B cell (primary cell): ENCODE results near the gene ST8SIA3. TPM values are rescaled to one million over a fixed set of nuclear protein-coding genes. Genes with fewer than 3 reads are reported as not detected.

Source experiments
- ATAC-seq: fragments of 200-7000 bp; cut with Tn5 transposase; one replicate; pipeline ENCODE4 v1.10.0; 2021; ENCODE audit warnings: low read depth, mild to moderate bottlenecking, moderate number of reproducible peaks, moderate library complexity
- CTCF ChIA-PET: fragments of 350-600 bp; sonication (Branson Sonifier 250); formaldehyde crosslinking; loops from one replicate; lab custom pipeline; 2021; ENCODE audit warnings: antibody characterized with exemption, inconsistent platforms; lab: Charles Lee
- POLR2A ChIA-PET: fragments of 350-600 bp; sonication (Branson Sonifier 250); formaldehyde crosslinking; loops from one replicate; lab custom pipeline; 2021; ENCODE audit warnings: antibody characterized with exemption; lab: Charles Lee
- DNase-seq: peaks from one replicate; pipeline ENCODE4 v3.0.0; 2013
- H2AFZ ChIP-seq: 2 replicates; pipeline ENCODE4 v1.6.1; 2012; ENCODE audit warnings: mild to moderate bottlenecking, low read depth, low read length; ENCODE audit not compliant: insufficient read depth, poor library complexity, severe bottlenecking
- H3K27ac ChIP-seq, 2 donors: 1 replicate in 1 of 2; 2 replicates in 1 of 2; pipeline ENCODE4 v1.5.1; 2012 to 2013; ENCODE audit warnings: low read length in 2 of 2, mild to moderate bottlenecking in 2 of 2, moderate library complexity in 1 of 2
- H3K27me3 ChIP-seq, 4 experiments: fragments of 200-600 bp in 1 of 4; sonication (generic) in 1 of 4; replicated peaks in 1 of 4; 1 replicate in 2 of 4; 2 replicates in 2 of 4; pipeline versions ENCODE4 v1.6.1 to v1.7.0; 2013 to 2016; ENCODE audit warnings: low read length in 3 of 4, mild to moderate bottlenecking in 2 of 4, mixed read lengths in 1 of 4, moderate library complexity in 1 of 4; ENCODE audit not compliant: insufficient read depth in 4 of 4, control insufficient read depth in 3 of 4; ENCODE audit errors: control extremely low read depth in 1 of 4
- H3K36me3 ChIP-seq, 2 experiments: replicated peaks in 1 of 2; 1 replicate in 1 of 2; 2 replicates in 1 of 2; pipeline versions ENCODE4 v1.6.1 to v1.7.1; 2013; ENCODE audit warnings: low read length in 1 of 2; ENCODE audit not compliant: insufficient read depth in 2 of 2, control insufficient read depth in 1 of 2; ENCODE audit errors: control extremely low read depth in 1 of 2, extremely low read depth in 1 of 2
- H3K4me1 ChIP-seq, 2 donors: fragments of 200-600 bp in 1 of 2; sonication (generic) in 1 of 2; 1 replicate in 1 of 2; 2 replicates in 1 of 2; pipeline versions ENCODE4 v1.5.1 to v1.6.1; 2013 to 2017; ENCODE audit warnings: low read length in 2 of 2; ENCODE audit not compliant: control insufficient read depth in 2 of 2, insufficient read depth in 2 of 2
- H3K4me2 ChIP-seq: replicated peaks from 2 replicates; pipeline ENCODE3; 2012; ENCODE audit warnings: mild to moderate bottlenecking, low read depth, low read length; ENCODE audit not compliant: poor library complexity, severe bottlenecking
- H3K4me3 ChIP-seq, 5 experiments: fragments of 200-600 bp in 1 of 5; sonication (generic) in 1 of 5; 1 replicate in 3 of 5; 2 replicates in 2 of 5; pipeline versions ENCODE4 v1.5.1 to v1.7.0; 2011 to 2016; ENCODE audit warnings: low read length in 4 of 5, mild to moderate bottlenecking in 4 of 5, low read depth in 2 of 5, control low read depth in 1 of 5, moderate library complexity in 1 of 5; ENCODE audit not compliant: insufficient read depth in 1 of 5; ENCODE audit errors: control extremely low read depth in 1 of 5, extremely low read depth in 1 of 5
- H3K79me2 ChIP-seq: fragments of 200-600 bp; sonication (generic); one replicate; pipeline ENCODE4 v1.6.0; 2016; ENCODE audit warnings: low read length; ENCODE audit not compliant: control insufficient read depth, insufficient read depth
- H3K9ac ChIP-seq: fragments of 200-600 bp; sonication (generic); 2 replicates; pipeline ENCODE4 v1.6.1; 2017; ENCODE audit warnings: mild to moderate bottlenecking, low read length, moderate library complexity
- H3K9me3 ChIP-seq, 3 donors: one replicate each; pipeline versions ENCODE4 v1.6.1 to v1.7.1; 2013; ENCODE audit warnings: low read length in 2 of 3; ENCODE audit not compliant: control insufficient read depth in 2 of 3, insufficient read depth in 1 of 3; ENCODE audit errors: control extremely low read depth in 1 of 3
- H4K20me1 ChIP-seq: 2 replicates; pipeline ENCODE4 v1.6.0; 2012; ENCODE audit warnings: mild to moderate bottlenecking, low read length; ENCODE audit not compliant: insufficient read depth, control insufficient read depth, poor library complexity, severe bottlenecking
- H3K27ac Mint-ChIP-seq: one replicate; pipeline ENCODE4 v1.8.0; 2021; ENCODE audit warnings: mixed read lengths
- H3K27me3 Mint-ChIP-seq: one replicate; pipeline ENCODE4 v1.8.0; 2021; ENCODE audit warnings: mixed read lengths
- H3K4me1 Mint-ChIP-seq: one replicate; pipeline ENCODE4 v1.8.0; 2021; ENCODE audit warnings: mixed read lengths
- H3K4me3 Mint-ChIP-seq: one replicate; pipeline ENCODE4 v1.8.0; 2021; ENCODE audit warnings: mixed read lengths
- H3K9me3 Mint-ChIP-seq: one replicate; pipeline ENCODE4 v1.8.0; 2022; ENCODE audit warnings: mixed read lengths; ENCODE audit not compliant: insufficient read depth
- CTCF ChIP-seq: fragments of 200-600 bp; IDR thresholded peaks from one replicate; pipeline ENCODE4 v1.8.0; 2022; ENCODE audit warnings: antibody characterized with exemption, mild to moderate bottlenecking
- EZH2 ChIP-seq: IDR thresholded peaks from 2 replicates; pipeline ENCODE4 v1.6.1; 2012; ENCODE audit warnings: borderline replicate concordance, low read depth, mild to moderate bottlenecking, moderate library complexity, low read length; ENCODE audit not compliant: insufficient read depth, poor library complexity, severe bottlenecking
- WGBS: methylation state at CpG from one replicate; pipeline ENCODE4 v1.1.5; 2013; ENCODE audit warnings: missing lambda C conversion rate; ENCODE audit not compliant: insufficient coverage; 5-methylcytosine and 5-hydroxymethylcytosine counted together
- intact Hi-C: fragments of 100-400 bp; cut with micrococcal nuclease; formaldehyde crosslinking; loops from one replicate; pipeline ENCODE4 v1.10.0; 2022
- polyA plus RNA-seq: library from polyadenylated mRNA; depleted of rRNA; stranded (reverse); fragments of >200 nt; gene quantifications from 2 replicates; pipeline ENCODE4 v1.2.3, GENCODE V29; 2012
- total RNA-seq, 2 donors: library from RNA; stranded (reverse); fragments of 120-200 nt in 1 of 2; gene quantifications; 1 replicate in 1 of 2; 2 replicates in 1 of 2; pipeline versions ENCODE4 v1.2.3 to v1.2.4, GENCODE V29; 2013 to 2022

ST8SIA3 gene
- total and polyA plus RNA-seq, 2 donors (not counting 1 experiment from before 2014, with no cell fraction given) = not detected

GRCh38 chr18:57410749-57411148, 58.4 kb downstream of the ST8SIA3 start:
- CTCF ChIA-PET = no interaction called here
- no peak overlapping the region for H3K27ac Mint-ChIP-seq
- intact Hi-C loops = no loop called here
- Histone ChIP-seq H3K79me2 (no peaks in the 10 kb centered on the region), H3K4me2 (no peak overlapping the region), H3K4me1 (no peaks in the 10 kb centered on the region), H3K9me3 (peaks cover 0 to 3% (median 0%) of the 10 kb centered on the region in 3 donors), H3K27me3 (peaks cover 0 to 3% (median 0%) of the 10 kb centered on the region in 4 experiments), H3K36me3 (no peaks in the 10 kb centered on the region), H2AFZ (no peak overlapping the region), H4K20me1 (no peaks in the 10 kb centered on the region), H3K9ac (no peak overlapping the region), H3K4me3 (no peak overlapping the region), H3K27ac (no peak overlapping the region)
- TF ChIP-seq CTCF (no peak), EZH2 (no peak)
- no peaks in the 10 kb centered on the region for H3K4me1 Mint-ChIP-seq
- DNase-seq (no peak), ATAC-seq (no peak)
- WGBS = no CpG with 5 or more reads among the region's 3 CpGs
- no peak overlapping the region for H3K4me3 Mint-ChIP-seq
- H3K9me3 Mint-ChIP-seq = no peaks in the 10 kb centered on the region
- peaks cover 32% of the 10 kb centered on the region for H3K27me3 Mint-ChIP-seq
- POLR2A ChIA-PET = no interaction called here

GRCh38 chr18:57416542-57416941, 64.2 kb downstream of the ST8SIA3 start:
- no peaks in the 10 kb centered on the region for H3K9me3 ChIP-seq
- POLR2A ChIA-PET = no interaction called here
- H3K4me3 ChIP-seq = no peak overlapping the region
- ATAC-seq = no peak
- no peaks in the 10 kb centered on the region for H3K9me3 Mint-ChIP-seq
- no peak overlapping the region for H3K27ac Mint-ChIP-seq
- no peak overlapping the region for H3K9ac ChIP-seq
- H3K4me1 Mint-ChIP-seq = no peaks in the 10 kb centered on the region
- no peaks in the 10 kb centered on the region for H4K20me1 ChIP-seq
- H3K4me1 ChIP-seq = no peaks in the 10 kb centered on the region
- H3K4me3 Mint-ChIP-seq = no peak overlapping the region
- no peak overlapping the region for H3K4me2 ChIP-seq
- peaks cover 0 to 9% (median 3%) of the 10 kb centered on the region in 4 experiments for H3K27me3 ChIP-seq
- H3K79me2 ChIP-seq = no peaks in the 10 kb centered on the region
- CTCF ChIA-PET = no interaction called here
- H3K27ac ChIP-seq = no peak overlapping the region
- TF ChIP-seq EZH2 (no peak), CTCF (no peak)
- 100% methylated on average over 3 of the region's 4 CpGs for WGBS
- no peaks in the 10 kb centered on the region for H3K36me3 ChIP-seq
- peaks cover 32% of the 10 kb centered on the region for H3K27me3 Mint-ChIP-seq
- intact Hi-C loops = no loop called here
- no peak overlapping the region for H2AFZ ChIP-seq
- DNase-seq = no peak

Other genes starting within 250 kb of the ST8SIA3 start
- not detected in 2 replicates for gene BOD1L2, start 205.5 kb upstream of the ST8SIA3 start, total RNA-seq
- gene BOD1L2, start 205.5 kb upstream of the ST8SIA3 start, polyA plus RNA-seq = not detected in 2 replicates
- not detected in 2 replicates for gene ONECUT2, start 82.8 kb downstream of the ST8SIA3 start, total RNA-seq
- not detected in 2 replicates for gene ONECUT2, start 82.8 kb downstream of the ST8SIA3 start, polyA plus RNA-seq
- gene FECH, start 234.1 kb downstream of the ST8SIA3 start, total RNA-seq = 10.4 and 12.6 TPM in 2 replicates
- 5.8 and 6.2 TPM in 2 replicates for gene FECH, start 234.1 kb downstream of the ST8SIA3 start, polyA plus RNA-seq